WTC11 (cell line): ENCODE results near the gene KCMF1. TPM values are rescaled to one million over a fixed set of nuclear protein-coding genes. Genes with fewer than 3 reads are reported as not detected.

ENCODE experiments used
- CBFB ChIP-seq: sonication (generic); formaldehyde crosslinking; IDR thresholded peaks from 2 replicates; pipeline ENCODE4 v1.8.1; 2022; ENCODE audit warnings: mild to moderate bottlenecking, low read depth, missing genetic modification reagents
- CREB1 ChIP-seq: sonication (generic); formaldehyde crosslinking; IDR thresholded peaks from 2 replicates; pipeline ENCODE4 v1.8.0; 2023; ENCODE audit warnings: mild to moderate bottlenecking, missing genetic modification reagents
- ETV6 ChIP-seq: sonication (generic); formaldehyde crosslinking; IDR thresholded peaks from 2 replicates; pipeline ENCODE4 v1.8.1; 2022; ENCODE audit warnings: mild to moderate bottlenecking, missing genetic modification reagents
- GABPB1 ChIP-seq: sonication (generic); formaldehyde crosslinking; IDR thresholded peaks from 2 replicates; pipeline ENCODE4 v1.8.1; 2023; ENCODE audit warnings: mild to moderate bottlenecking, missing genetic modification reagents
- GTF2I ChIP-seq: fragments of 250-450 bp; sonication (Bioruptor Pico); conservative IDR thresholded peaks from 2 replicates; pipeline ENCODE4 v1.4.0; 2021; ENCODE audit warnings: mild to moderate bottlenecking
- IRF2 ChIP-seq: sonication (generic); formaldehyde crosslinking; IDR thresholded peaks from 2 replicates; pipeline ENCODE4 v1.8.0; 2022; ENCODE audit warnings: low read depth, missing genetic modification reagents, borderline replicate concordance
- MYBL2 ChIP-seq: sonication (generic); formaldehyde crosslinking; IDR thresholded peaks from 2 replicates; pipeline ENCODE4 v1.8.1; 2023; ENCODE audit warnings: mild to moderate bottlenecking, moderate library complexity, missing genetic modification reagents
- OVOL2 ChIP-seq: fragments of 250-450 bp; sonication (Bioruptor Pico); IDR thresholded peaks from 2 replicates; pipeline ENCODE4 v1.9.0; 2021; ENCODE audit warnings: mild to moderate bottlenecking, borderline replicate concordance
- SP1 ChIP-seq: sonication (generic); formaldehyde crosslinking; conservative IDR thresholded peaks from 2 replicates; pipeline ENCODE4 v1.8.1; 2022; ENCODE audit warnings: missing genetic modification reagents
- TEAD1 ChIP-seq: sonication (generic); formaldehyde crosslinking; IDR thresholded peaks from 2 replicates; pipeline ENCODE4 v1.8.0; 2022; ENCODE audit warnings: mild to moderate bottlenecking, missing genetic modification reagents
- ZBTB21 ChIP-seq: sonication (generic); formaldehyde crosslinking; IDR thresholded peaks from 2 replicates; pipeline ENCODE4 v1.8.1; 2023; ENCODE audit warnings: mild to moderate bottlenecking, missing genetic modification reagents, borderline replicate concordance
- ZNF121 ChIP-seq: sonication (generic); formaldehyde crosslinking; IDR thresholded peaks from 2 replicates; pipeline ENCODE4 v1.8.0; 2023; ENCODE audit warnings: missing genetic modification reagents
- ZNF219 ChIP-seq: sonication (generic); formaldehyde crosslinking; IDR thresholded peaks from 2 replicates; pipeline ENCODE4 v1.8.0; 2023; ENCODE audit warnings: missing genetic modification reagents, mild to moderate bottlenecking, borderline replicate concordance
- total RNA-seq: library from RNA; stranded (reverse); gene quantifications from 3 replicates; pipeline ENCODE4 v1.2.3, GENCODE V29; 2021
- TF ChIP-seq, protein P1 (sequence below): sonication (generic); formaldehyde crosslinking; IDR thresholded peaks from 2 replicates; pipeline ENCODE4 v1.8.1; 2023; ENCODE audit warnings: mild to moderate bottlenecking, missing genetic modification reagents
- TF ChIP-seq, protein P2 (sequence below): sonication (generic); formaldehyde crosslinking; IDR thresholded peaks from 2 replicates; pipeline ENCODE4 v1.8.1; 2022; ENCODE audit warnings: low read depth, missing genetic modification reagents, borderline replicate concordance
- TF ChIP-seq, protein P3 (sequence below): sonication (generic); formaldehyde crosslinking; IDR thresholded peaks from 2 replicates; pipeline ENCODE4 v1.8.1; 2023; ENCODE audit warnings: mild to moderate bottlenecking, moderate library complexity, missing genetic modification reagents
- TF ChIP-seq, protein P4 (sequence below): sonication (generic); formaldehyde crosslinking; IDR thresholded peaks from 2 replicates; pipeline ENCODE4 v1.8.1; 2023; ENCODE audit warnings: mild to moderate bottlenecking, missing genetic modification reagents, moderate library complexity
- TF ChIP-seq, protein P5 (sequence below): fragments of 250-450 bp; sonication (Bioruptor Pico); IDR thresholded peaks from 2 replicates; pipeline ENCODE4 v1.8.0; 2021; ENCODE audit warnings: mild to moderate bottlenecking
- TF ChIP-seq, protein P6 (sequence below): sonication (generic); formaldehyde crosslinking; IDR thresholded peaks from 2 replicates; pipeline ENCODE4 v1.8.1; 2022; ENCODE audit warnings: missing genetic modification reagents, borderline replicate concordance
- TF ChIP-seq, protein P7 (sequence below): fragments of 200-600 bp; IDR thresholded peaks from 2 replicates; pipeline ENCODE4 v1.8.0; 2022; ENCODE audit warnings: antibody characterized with exemption
- TF ChIP-seq, protein P8 (sequence below): sonication (generic); formaldehyde crosslinking; IDR thresholded peaks from 2 replicates; pipeline ENCODE4 v1.8.0; 2023; ENCODE audit warnings: mild to moderate bottlenecking, missing genetic modification reagents

KCMF1 gene
- total RNA-seq, 1 experiment from 2014 or later: 117 TPM

DNA sequence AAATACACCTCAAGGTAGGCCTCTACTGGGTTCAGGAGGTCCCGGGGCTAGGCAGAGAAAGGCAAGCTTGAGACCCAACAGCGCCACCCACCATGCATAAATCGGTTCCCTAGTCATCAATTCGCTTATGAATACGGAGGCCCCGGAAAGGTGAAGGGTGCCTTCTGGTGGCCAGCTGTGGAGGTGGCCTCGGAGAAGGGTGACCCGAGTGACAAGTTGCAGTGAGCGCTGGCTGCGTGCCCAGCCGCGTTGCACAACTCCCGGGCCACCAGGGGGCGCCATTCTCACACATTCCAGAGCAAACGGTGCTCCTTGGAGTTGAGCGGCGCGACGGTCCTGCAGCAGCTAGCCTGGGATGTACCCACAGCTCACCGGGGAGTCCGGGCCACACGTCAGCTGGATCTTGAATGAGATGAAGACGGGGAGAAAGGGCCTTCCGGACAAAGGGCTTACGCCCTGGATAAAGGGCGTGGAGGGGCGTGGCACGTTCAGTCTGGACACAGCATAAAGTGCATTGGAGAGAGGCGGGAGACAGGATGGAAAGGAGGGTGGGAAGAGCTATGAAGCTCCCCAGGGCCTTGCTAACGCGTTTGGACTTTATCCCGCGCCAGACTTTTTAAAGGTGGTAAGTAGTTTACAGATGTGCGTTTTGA lies 45.1 kb upstream of the KCMF1 start (continued):
- TF ChIP-seq, protein P1, sequence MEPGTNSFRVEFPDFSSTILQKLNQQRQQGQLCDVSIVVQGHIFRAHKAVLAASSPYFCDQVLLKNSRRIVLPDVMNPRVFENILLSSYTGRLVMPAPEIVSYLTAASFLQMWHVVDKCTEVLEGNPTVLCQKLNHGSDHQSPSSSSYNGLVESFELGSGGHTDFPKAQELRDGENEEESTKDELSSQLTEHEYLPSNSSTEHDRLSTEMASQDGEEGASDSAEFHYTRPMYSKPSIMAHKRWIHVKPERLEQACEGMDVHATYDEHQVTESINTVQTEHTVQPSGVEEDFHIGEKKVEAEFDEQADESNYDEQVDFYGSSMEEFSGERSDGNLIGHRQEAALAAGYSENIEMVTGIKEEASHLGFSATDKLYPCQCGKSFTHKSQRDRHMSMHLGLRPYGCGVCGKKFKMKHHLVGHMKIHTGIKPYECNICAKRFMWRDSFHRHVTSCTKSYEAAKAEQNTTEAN (CRISPR knock-in tag): 0 out of 2 replicates have a peak, but pooled peaks have one; percentile 59
- TF ChIP-seq, protein P2, sequence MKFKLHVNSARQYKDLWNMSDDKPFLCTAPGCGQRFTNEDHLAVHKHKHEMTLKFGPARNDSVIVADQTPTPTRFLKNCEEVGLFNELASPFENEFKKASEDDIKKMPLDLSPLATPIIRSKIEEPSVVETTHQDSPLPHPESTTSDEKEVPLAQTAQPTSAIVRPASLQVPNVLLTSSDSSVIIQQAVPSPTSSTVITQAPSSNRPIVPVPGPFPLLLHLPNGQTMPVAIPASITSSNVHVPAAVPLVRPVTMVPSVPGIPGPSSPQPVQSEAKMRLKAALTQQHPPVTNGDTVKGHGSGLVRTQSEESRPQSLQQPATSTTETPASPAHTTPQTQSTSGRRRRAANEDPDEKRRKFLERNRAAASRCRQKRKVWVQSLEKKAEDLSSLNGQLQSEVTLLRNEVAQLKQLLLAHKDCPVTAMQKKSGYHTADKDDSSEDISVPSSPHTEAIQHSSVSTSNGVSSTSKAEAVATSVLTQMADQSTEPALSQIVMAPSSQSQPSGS (CRISPR knock-in tag): no peak
- TF ChIP-seq ZNF121 (CRISPR knock-in tag): 0 out of 2 replicates have a peak, but pooled peaks have one; percentile 59
- peak; percentile 56; the same call in 1 of the 2 replicates for TF ChIP-seq MYBL2 (CRISPR knock-in tag)
- TF ChIP-seq, protein P3, sequence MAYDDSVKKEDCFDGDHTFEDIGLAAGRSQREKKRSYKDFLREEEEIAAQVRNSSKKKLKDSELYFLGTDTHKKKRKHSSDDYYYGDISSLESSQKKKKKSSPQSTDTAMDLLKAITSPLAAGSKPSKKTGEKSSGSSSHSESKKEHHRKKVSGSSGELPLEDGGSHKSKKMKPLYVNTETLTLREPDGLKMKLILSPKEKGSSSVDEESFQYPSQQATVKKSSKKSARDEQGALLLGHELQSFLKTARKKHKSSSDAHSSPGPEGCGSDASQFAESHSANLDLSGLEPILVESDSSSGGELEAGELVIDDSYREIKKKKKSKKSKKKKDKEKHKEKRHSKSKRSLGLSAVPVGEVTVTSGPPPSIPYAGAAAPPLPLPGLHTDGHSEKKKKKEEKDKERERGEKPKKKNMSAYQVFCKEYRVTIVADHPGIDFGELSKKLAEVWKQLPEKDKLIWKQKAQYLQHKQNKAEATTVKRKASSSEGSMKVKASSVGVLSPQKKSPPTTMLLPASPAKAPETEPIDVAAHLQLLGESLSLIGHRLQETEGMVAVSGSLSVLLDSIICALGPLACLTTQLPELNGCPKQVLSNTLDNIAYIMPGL (CRISPR knock-in tag): peak; percentile 91
- TF ChIP-seq, protein P4, sequence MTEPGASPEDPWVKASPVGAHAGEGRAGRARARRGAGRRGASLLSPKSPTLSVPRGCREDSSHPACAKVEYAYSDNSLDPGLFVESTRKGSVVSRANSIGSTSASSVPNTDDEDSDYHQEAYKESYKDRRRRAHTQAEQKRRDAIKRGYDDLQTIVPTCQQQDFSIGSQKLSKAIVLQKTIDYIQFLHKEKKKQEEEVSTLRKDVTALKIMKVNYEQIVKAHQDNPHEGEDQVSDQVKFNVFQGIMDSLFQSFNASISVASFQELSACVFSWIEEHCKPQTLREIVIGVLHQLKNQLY (CRISPR knock-in tag): no peak
- TF ChIP-seq, protein P5, sequence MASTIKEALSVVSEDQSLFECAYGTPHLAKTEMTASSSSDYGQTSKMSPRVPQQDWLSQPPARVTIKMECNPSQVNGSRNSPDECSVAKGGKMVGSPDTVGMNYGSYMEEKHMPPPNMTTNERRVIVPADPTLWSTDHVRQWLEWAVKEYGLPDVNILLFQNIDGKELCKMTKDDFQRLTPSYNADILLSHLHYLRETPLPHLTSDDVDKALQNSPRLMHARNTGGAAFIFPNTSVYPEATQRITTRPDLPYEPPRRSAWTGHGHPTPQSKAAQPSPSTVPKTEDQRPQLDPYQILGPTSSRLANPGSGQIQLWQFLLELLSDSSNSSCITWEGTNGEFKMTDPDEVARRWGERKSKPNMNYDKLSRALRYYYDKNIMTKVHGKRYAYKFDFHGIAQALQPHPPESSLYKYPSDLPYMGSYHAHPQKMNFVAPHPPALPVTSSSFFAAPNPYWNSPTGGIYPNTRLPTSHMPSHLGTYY: no peak
- TF ChIP-seq GABPB1 (CRISPR knock-in tag): peak; percentile 89
- peak; percentile 77 for TF ChIP-seq SP1
- TF ChIP-seq CBFB (CRISPR knock-in tag): peak; percentile 69; the same call in 1 of the 2 replicates
- no peak for TF ChIP-seq OVOL2 (CRISPR knock-in tag)
- TF ChIP-seq CREB1 (CRISPR knock-in tag): no peak
- TF ChIP-seq, protein P6, sequence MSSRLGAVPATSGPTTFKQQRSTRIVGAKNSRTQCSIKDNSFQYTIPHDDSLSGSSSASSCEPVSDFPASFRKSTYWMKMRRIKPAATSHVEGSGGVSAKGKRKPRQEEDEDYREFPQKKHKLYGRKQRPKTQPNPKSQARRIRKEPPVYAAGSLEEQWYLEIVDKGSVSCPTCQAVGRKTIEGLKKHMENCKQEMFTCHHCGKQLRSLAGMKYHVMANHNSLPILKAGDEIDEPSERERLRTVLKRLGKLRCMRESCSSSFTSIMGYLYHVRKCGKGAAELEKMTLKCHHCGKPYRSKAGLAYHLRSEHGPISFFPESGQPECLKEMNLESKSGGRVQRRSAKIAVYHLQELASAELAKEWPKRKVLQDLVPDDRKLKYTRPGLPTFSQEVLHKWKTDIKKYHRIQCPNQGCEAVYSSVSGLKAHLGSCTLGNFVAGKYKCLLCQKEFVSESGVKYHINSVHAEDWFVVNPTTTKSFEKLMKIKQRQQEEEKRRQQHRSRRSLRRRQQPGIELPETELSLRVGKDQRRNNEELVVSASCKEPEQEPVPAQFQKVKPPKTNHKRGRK: no peak
- TF ChIP-seq ZNF219 (CRISPR knock-in tag): no peak
- no peak for TF ChIP-seq GTF2I (CRISPR knock-in tag)
- peak; percentile 93 for TF ChIP-seq ETV6 (CRISPR knock-in tag)
- TF ChIP-seq IRF2: no peak
- TF ChIP-seq, protein P7, sequence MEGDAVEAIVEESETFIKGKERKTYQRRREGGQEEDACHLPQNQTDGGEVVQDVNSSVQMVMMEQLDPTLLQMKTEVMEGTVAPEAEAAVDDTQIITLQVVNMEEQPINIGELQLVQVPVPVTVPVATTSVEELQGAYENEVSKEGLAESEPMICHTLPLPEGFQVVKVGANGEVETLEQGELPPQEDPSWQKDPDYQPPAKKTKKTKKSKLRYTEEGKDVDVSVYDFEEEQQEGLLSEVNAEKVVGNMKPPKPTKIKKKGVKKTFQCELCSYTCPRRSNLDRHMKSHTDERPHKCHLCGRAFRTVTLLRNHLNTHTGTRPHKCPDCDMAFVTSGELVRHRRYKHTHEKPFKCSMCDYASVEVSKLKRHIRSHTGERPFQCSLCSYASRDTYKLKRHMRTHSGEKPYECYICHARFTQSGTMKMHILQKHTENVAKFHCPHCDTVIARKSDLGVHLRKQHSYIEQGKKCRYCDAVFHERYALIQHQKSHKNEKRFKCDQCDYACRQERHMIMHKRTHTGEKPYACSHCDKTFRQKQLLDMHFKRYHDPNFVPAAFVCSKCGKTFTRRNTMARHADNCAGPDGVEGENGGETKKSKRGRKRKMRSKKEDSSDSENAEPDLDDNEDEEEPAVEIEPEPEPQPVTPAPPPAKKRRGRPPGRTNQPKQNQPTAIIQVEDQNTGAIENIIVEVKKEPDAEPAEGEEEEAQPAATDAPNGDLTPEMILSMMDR: peak; percentile 99
- TF ChIP-seq, protein P8, sequence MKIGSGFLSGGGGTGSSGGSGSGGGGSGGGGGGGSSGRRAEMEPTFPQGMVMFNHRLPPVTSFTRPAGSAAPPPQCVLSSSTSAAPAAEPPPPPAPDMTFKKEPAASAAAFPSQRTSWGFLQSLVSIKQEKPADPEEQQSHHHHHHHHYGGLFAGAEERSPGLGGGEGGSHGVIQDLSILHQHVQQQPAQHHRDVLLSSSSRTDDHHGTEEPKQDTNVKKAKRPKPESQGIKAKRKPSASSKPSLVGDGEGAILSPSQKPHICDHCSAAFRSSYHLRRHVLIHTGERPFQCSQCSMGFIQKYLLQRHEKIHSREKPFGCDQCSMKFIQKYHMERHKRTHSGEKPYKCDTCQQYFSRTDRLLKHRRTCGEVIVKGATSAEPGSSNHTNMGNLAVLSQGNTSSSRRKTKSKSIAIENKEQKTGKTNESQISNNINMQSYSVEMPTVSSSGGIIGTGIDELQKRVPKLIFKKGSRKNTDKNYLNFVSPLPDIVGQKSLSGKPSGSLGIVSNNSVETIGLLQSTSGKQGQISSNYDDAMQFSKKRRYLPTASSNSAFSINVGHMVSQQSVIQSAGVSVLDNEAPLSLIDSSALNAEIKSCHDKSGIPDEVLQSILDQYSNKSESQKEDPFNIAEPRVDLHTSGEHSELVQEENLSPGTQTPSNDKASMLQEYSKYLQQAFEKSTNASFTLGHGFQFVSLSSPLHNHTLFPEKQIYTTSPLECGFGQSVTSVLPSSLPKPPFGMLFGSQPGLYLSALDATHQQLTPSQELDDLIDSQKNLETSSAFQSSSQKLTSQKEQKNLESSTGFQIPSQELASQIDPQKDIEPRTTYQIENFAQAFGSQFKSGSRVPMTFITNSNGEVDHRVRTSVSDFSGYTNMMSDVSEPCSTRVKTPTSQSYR (CRISPR knock-in tag): no peak
- peak; percentile 98 for TF ChIP-seq TEAD1
- peak; percentile 5; the same call in 1 of the 2 replicates for TF ChIP-seq ZBTB21 (CRISPR knock-in tag)
